NCI-H524 (cell line): ENCODE data around the gene GNG7.
"Not testable (repeated sequence)": the region's sequence is repeated elsewhere in the genome, so short reads cannot be mapped to it uniquely, and the experiment has no call there.

ENCODE experiments used
- DNase-seq, 2 experiments: peaks; one replicate each; lab custom pipeline; 2025; lab: John Stamatoyannopoulos, UW

The GNG7 gene

GRCh38 chr19:2713170-2713569 lies 10.7 kb upstream of the GNG7 start:
- not testable (repeated sequence) for DNase-seq

GRCh38 chr19:2711875-2712205 lies 9.3 kb upstream of the GNG7 start:
- no peak for DNase-seq

GRCh38 chr19:2711172-2711874 lies 8.8 kb upstream of the GNG7 start:
- no peak for DNase-seq

- DNase-seq = no peak
These were observed 3.8 kb upstream of the GNG7 start for GRCh38 chr19:2706251-2706650.

- no peak for DNase-seq
These were observed 1.3 kb upstream of the GNG7 start for GRCh38 chr19:2703691-2704216.

GRCh38 chr19:2703077-2703437 lies 563 bp upstream of the GNG7 start:
- DNase-seq = no peak

- DNase-seq = no peak
These were observed 929 bp downstream of the GNG7 start for GRCh38 chr19:2701361-2702169.

- DNase-seq = no peak
These were observed 1.7 kb downstream of the GNG7 start for GRCh38 chr19:2700660-2701360.

- no peak for DNase-seq
These were observed 2.9 kb downstream of the GNG7 start for GRCh38 chr19:2699413-2700140.

GRCh38 chr19:2694196-2694595 lies 8.3 kb downstream of the GNG7 start:
- DNase-seq = no peak

- DNase-seq = no peak
These were observed 8.9 kb downstream of the GNG7 start for GRCh38 chr19:2693492-2694160.

- no peak for DNase-seq
These were observed 10.5 kb downstream of the GNG7 start for GRCh38 chr19:2691951-2692350.

- no peak for DNase-seq
These were observed 11.6 kb downstream of the GNG7 start for GRCh38 chr19:2690856-2691255.

GRCh38 chr19:2686360-2686759 lies 16.1 kb downstream of the GNG7 start:
- DNase-seq = no peak

- no peak for DNase-seq
These were observed 17.2 kb downstream of the GNG7 start for GRCh38 chr19:2685204-2685704.

- no peak for DNase-seq
These were observed 19.0 kb downstream of the GNG7 start for GRCh38 chr19:2683430-2684003.

GRCh38 chr19:2680808-2681207 lies 21.7 kb downstream of the GNG7 start:
- DNase-seq = no peak

GRCh38 chr19:2679439-2679838 lies 23.1 kb downstream of the GNG7 start:
- no peak for DNase-seq

GRCh38 chr19:2678948-2679347 lies 23.5 kb downstream of the GNG7 start:
- DNase-seq = not testable (repeated sequence)

- no peak for DNase-seq
These were observed 24.3 kb downstream of the GNG7 start for GRCh38 chr19:2678044-2678671.

- DNase-seq = no peak
These were observed 25.7 kb downstream of the GNG7 start for GRCh38 chr19:2676823-2677222.
